Fibroblast of skin of left quadriceps (primary cell): Measurements from ENCODE around the gene TMIGD1.
A peak's percentile ranks its signal among the peaks of the same experiment; 100 is the strongest.

Experiments
- DNase-seq, 2 experiments: peaks; one replicate each; pipeline ENCODE4 v3.0.0-alpha.2; 2013; ENCODE audit warnings: low read depth in 2 of 2

The TMIGD1 gene

DNA sequence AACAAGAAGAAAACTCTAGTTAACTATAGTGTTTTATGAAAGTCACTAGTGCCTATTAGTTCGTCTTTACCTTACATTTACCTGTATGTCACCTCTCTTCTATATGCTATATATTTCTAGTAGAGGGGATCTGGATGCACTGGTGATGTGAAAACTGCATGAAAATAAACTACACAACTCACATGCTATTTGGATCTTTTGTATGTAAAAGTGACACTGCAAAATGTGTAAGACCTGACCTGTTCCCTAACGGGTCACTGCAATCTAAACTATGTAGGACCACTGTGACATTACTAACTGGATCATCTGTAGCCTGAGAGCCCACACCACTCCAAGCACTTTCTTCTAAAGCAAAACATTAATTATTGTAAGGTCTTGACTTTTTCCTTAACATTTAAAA is 43.8 kb downstream of the TMIGD1 start:
- no peak for DNase-seq

DNA sequence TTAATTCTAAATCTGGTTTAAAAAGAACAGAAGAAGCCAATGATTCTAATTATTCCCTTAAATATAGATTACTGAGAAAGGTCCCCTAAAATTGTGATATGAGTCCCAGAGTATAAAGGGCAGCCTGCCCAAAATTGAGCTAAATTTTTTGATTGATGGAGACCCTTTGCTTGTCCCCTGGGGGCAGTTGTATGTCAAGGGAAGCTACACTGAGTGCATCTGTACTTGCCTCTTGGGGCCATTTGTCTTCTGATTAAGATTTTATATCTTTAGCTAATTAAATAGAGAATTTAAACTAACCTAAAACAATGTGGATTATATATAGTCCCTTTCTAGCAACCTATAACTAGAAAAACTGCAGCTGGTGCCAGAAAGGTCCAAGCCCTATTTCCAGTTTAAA is 54.7 kb downstream of the TMIGD1 start:
- DNase-seq, result no peak

DNA sequence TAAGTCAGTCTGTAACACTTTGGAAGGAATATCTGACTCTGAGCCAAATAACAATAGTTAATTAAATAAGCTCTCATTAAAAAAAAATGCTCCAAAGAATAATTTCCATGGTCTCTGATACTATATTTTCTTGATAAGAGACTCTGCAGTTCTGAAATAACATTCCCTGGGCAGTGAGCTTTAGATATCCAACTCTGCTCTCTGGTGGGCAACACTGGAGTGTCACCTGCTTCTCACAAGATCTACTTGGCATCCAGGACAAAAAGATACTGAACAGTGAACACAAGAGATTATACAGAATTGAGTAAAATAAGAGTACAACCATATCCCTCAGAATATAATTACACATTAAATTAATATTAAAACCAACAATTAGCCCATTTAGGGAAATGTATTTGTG is 55.8 kb downstream of the TMIGD1 start:
- DNase-seq, result peak in 1 of 2 experiments; percentile 1

DNA sequence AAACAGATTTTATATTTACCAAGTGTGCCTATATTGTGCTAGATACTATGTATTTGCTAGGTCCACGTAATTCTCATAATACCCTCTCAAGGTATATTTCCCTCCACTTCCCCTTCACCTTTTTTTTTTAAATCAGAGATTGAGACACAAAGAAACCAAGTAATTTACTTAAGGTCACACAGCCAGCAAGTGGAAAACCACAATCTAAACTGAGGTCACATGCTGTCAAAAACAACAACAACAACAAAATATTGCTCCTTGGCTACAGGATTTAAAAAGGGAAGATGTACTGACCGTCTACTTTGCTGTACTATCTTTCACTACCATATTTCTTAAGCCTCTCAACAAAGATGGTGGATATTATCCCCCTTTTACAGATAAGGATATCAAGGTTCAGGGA is 57.9 kb downstream of the TMIGD1 start:
- no peak for DNase-seq

DNA sequence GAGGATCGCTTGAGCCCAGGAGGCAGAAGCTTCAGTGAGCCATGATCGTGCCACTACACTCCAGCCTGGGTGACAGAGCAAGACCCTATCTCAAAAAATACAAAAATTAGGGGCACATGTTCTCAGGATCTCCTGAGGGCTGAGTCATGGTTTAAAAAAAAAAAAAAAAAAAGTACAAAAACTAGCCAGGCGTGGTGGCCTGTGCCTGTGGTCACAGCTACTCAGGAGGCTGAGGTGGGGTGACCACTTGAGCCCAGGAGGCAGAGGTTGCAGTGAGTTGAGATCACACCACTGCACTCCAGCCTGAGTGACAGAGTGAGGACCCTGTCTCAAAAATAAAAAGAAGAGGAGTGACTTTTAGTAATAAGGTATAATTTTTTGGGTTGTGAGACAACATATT is 59.0 kb downstream of the TMIGD1 start:
- DNase-seq, result no peak

DNA sequence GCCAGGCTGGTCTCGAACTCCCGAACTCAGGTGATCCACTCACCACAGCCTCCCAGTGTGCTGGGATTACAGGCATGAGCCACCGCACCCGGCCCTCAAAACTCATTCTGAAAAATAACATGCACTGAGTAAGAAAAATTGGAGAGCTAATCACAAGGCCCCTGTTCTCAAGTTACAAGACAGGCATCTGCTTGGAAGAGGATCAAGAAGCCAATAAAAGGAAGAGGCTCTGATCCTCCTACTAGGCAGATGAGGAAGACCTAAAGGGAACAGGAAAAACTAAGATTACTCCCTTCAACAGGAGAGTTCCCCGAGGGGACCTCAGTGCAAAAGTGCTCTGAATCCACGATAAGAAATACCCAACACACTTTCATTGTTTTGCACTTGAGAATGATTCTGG is 60.5 kb downstream of the TMIGD1 start:
- DNase-seq, result no peak

DNA sequence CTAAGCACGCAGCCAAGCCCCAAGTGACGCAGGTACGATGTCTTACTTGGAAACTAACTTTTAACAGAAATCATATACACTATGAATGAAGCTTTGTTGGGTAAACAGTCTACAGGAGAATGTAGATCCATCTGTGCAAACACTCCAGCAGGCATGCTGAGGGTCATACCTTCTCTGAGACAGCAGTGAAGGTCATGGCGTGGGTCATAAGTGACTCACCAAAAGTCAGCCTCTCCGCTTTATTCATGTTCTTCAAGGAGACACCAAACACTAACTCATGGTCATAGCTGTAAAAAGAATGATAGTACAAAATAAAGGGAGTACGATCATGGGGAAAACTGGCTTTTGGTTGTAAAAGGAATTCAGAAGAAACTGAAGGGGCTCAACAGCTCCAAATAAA is 62.8 kb downstream of the TMIGD1 start:
- no peak for DNase-seq

DNA sequence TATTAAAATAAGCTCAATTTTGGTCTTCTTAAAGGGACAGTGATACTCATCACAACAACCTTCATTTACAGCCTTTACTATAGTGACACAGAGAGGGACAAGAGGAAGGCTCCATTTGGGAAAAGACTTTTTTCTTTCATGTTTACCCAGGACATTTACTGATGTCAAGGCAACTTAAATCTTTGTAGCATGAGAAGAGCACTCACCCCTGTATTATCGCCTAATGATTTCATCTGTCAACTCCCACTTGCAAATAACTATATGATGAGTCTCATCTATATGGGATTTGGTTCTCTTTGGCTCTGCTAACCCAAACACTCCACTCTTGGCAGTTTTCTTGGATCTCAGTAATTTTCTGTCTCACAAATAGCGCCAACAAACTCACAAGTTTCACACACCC is 66.2 kb downstream of the TMIGD1 start:
- no peak for DNase-seq
